Erythroblast (primary cell): ENCODE data around the gene ANTXR1.

Source experiments
- DNase-seq, 2 experiments: peaks; one replicate each; lab custom pipeline; 2025; lab: John Stamatoyannopoulos, UW
- GATA1 ChIP-seq: IDR thresholded peaks from 2 replicates; pipeline ENCODE4 v1.6.1; 2011; ENCODE audit warnings: low read depth, mild to moderate bottlenecking, control low read depth, low read length, moderate library complexity
- POLR2A ChIP-seq: IDR thresholded peaks from 2 replicates; pipeline ENCODE4 v1.6.1; 2011; ENCODE audit warnings: mild to moderate bottlenecking, low read length

The ANTXR1 gene

DNA sequence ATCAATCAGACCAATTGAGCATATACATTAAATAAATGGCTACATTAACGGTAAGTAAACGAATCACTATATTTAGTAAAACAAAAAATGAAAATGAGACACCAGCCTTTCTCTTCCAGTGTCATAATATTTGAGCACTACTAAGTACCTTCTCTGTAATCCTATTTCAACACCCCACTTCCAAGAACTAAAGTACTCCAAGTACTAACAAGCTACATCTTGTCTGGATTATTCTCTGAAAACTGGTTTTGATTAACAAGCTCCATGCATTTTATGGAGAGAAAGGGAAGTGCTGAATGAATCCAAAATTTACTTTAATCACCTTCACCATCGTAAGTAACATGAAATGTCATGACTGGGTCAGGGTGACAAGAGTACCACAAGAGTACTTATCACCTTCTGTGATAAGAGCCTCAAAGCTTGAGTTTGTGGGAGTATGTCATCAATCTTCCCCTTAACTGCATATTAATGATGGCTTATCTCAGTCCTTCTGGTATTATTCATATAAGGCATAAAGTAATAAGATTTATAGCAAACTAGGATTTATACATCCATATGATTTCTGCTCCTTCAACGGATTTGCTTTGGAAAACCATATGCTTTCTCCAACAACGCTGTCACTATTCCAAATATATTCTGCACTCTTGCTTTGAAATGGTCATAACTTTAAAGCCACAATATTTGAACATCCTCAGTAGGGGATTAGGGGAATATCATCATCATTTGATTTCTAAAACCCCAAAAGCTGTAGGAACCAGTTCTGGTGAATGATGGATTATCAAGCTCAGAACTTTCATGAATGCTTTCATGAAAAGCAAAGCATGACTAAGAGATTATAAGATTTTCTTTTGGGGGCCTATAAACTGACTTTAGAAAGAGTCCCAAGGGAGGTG, 127.0 kb downstream of the ANTXR1 start:
- no peak for TF ChIP-seq POLR2A
- no peak for TF ChIP-seq GATA1
- DNase-seq: no peak

DNA sequence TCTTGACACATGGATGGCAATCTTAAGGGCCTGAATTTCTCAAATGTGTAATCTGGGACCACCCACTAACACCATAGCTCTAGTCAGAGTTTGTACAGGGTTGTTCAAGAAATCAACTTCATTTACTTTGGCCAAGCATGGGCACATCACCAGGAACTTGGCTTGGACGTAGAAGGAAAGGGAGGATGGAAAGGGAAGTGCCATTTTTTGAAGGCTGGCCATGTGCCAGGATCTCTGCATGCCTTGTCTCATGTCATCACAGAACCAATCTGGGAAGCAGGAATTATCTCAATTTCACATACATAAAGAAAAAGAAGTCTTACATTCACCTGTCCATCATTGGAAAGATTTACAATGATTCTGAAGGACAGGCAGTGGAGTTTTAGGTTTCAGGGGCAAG, 128.1 kb downstream of the ANTXR1 start:
- no peak for TF ChIP-seq POLR2A
- no peak for TF ChIP-seq GATA1
- no peak for DNase-seq

- DNase-seq: no peak
- no peak for TF ChIP-seq POLR2A
These were observed 130.9 kb downstream of the ANTXR1 start for GRCh38 chr2:69143748-69144360.

GRCh38 chr2:69145204-69145603, 132.2 kb downstream of the ANTXR1 start:
- TF ChIP-seq GATA1 (no peak), POLR2A (no peak)
- no peak for DNase-seq

DNA sequence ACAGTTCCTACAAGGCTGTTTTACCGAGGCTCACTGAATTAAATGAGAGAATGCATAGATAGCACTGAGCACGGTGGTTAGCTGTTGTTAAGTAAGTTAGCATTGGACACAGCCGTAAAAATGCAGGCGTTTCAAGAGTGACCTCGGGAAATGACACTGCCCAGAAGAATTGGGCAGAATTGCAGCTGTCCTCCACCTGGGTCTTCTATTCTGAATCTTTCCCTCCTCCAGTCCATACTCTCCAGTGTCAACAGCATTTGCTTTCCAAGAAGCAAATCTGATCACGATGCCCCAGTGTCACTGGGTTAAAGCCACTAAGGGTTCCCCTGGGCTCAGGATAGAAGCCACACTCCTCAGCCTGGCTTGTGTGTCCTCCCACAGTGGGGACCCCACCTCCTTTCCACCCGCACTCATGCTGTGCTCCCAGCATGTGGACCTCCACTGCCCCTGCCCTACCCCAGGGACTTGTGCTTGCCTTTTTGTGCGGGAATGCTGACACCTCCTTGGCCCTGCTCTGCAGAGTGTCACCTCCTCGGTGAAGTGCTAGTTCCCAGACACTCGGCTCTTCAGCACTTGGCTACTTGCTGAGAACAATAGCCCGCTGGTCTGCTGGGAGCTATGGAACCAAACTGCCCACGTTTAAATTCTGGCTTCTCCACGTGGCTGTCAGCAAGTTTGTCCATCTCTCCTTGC, 135.0 kb downstream of the ANTXR1 start:
- TF ChIP-seq POLR2A (no peak), GATA1 (no peak)

GRCh38 chr2:69149631-69150215, 136.7 kb downstream of the ANTXR1 start:
- DNase-seq: no peak
- no peak for TF ChIP-seq GATA1
- no peak for TF ChIP-seq POLR2A

More for the DNA sequence above, 135.0 kb downstream of the ANTXR1 start:
- no peak for DNase-seq

GRCh38 chr2:69151931-69152330, 139.0 kb downstream of the ANTXR1 start:
- no peak for DNase-seq
- TF ChIP-seq GATA1: no peak
- no peak for TF ChIP-seq POLR2A

DNA sequence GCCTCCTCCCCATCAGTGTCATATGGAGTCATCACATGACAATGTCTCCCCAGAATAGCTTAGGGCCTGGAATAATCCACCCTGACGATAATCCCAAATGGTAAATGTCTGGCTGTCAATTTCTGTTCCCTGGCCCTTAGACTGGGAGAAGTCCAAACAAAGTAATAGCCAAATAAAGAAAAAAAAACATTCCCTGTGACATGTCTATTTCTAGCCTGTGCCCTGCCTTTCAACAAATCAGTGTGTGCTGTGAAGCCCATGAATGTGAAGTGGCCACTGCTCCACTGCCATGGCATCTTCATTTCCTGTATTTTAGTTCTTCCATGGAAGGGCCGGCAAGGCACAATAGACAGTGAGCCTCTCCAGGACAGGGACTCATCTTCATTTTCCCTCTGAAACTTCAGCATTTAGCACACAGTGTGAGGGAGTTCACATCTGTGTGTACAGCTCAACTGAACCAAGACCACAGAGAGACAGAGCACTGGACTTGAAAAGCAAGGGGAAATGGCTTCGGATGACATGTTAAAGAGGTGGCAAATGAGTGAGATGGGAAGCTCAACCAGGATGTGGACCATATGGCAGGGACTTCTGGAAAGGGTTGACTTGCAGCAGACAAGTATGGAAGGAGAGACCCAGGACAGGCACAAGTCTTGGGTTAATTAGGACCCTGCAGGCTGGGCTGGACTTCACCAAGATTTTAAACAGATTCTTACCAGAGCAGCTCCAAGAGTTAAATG, 140.0 kb downstream of the ANTXR1 start:
- TF ChIP-seq GATA1 (no peak), POLR2A (no peak)

GRCh38 chr2:69154106-69154505, 141.1 kb downstream of the ANTXR1 start:
- no peak for TF ChIP-seq GATA1
- TF ChIP-seq POLR2A: no peak
- no peak for DNase-seq

More for the DNA sequence above, 140.0 kb downstream of the ANTXR1 start:
- no peak for DNase-seq

- no peak for DNase-seq
- TF ChIP-seq GATA1 (no peak), POLR2A (no peak)
These were observed 143.6 kb downstream of the ANTXR1 start for GRCh38 chr2:69156624-69157023.

DNA sequence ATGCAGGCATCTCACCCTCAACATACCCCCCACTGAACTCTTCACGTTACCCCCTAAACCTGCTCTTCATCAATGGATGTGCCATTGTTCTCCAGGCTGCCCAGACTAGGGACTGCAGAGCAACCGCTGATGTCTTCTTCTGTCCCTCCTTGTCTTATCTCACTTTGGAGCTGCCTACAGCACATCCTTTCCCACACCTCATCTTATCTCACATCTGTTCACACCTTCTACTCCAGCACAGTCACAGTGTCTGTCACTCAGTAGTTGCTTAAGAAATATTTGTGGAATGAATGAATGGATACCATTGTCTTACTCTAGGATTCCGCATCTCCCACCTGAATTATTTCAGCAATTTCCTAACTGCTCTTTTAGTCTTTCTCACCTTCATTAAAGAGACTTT, 144.5 kb downstream of the ANTXR1 start:
- no peak for DNase-seq
- TF ChIP-seq POLR2A (no peak), GATA1 (no peak)

DNA sequence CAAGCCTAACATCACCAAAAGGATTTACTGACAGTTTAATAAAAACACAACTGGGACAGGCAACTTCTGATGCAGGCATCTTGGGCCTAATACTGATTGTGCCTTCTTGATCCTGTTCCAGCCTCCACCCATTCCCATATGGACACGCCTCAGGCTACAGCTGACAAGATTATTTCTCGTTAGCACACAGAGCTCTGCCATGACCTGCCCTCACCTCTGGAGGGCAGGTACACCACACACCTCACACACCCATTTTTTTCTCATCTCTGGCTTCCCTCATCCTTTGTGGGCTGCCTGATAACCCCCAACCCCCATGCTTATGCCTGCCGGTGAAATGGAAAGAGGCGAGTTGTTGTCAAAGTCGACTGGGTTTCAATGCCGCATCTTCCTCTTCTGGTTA, 147.0 kb downstream of the ANTXR1 start:
- no peak for DNase-seq
- TF ChIP-seq POLR2A (no peak), GATA1 (no peak)

DNA sequence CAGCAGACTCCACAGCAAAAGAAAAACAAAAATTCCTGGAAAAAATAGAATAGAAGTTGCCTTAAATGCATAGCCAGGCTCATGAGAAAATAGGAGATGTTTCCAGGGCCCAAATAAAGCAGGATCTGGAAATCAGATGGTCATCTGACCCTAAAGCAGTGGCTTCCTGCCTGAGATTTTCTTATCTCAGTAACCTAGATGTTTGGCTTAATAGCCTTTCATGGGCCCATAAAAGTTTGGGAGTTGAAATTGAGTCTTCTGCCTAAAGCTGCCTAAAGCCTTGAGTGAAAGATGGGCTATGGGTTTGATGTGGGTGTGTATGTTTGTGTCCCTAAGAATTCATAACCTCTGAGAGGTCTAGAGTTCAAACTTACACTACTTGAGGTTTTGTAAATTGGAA, 149.1 kb downstream of the ANTXR1 start:
- no peak for TF ChIP-seq POLR2A
- no peak for TF ChIP-seq GATA1
- DNase-seq: no peak

DNA sequence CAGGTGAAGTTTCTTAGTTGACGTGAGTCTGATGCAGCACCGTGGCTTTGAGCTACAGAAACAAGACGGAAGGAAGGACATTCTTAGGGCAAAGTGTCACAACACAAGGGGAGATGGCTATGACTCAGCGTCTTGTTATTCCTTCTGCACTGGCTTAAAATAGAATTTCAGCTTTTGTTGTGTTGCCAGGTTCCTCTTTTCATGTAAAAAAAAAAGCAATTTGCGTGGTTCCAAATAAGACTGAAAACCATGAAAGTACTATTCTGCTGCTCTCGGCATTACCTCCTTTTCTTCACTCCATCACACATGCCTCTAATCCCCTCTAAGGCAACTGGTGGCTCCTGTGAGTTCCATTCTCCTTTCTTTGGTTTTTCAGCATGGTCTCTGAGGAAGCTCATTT, 150.1 kb downstream of the ANTXR1 start:
- DNase-seq: peak in 1 of 2 experiments; percentile 8
- TF ChIP-seq GATA1 (no peak), POLR2A (no peak)
